NCI-H1436 (cell line): ENCODE measurements around the gene PDIA5.
"Not testable (repeated sequence)": the region's sequence is repeated elsewhere in the genome, so short reads cannot be mapped to it uniquely, and the experiment has no call there.

Experiments
- DNase-seq: peaks from one replicate; lab custom pipeline; 2025; lab: John Stamatoyannopoulos, UW

Gene PDIA5

GRCh38 chr3:123150449-123151215 lies 83.8 kb downstream of the PDIA5 start:
- DNase-seq: no peak

DNA sequence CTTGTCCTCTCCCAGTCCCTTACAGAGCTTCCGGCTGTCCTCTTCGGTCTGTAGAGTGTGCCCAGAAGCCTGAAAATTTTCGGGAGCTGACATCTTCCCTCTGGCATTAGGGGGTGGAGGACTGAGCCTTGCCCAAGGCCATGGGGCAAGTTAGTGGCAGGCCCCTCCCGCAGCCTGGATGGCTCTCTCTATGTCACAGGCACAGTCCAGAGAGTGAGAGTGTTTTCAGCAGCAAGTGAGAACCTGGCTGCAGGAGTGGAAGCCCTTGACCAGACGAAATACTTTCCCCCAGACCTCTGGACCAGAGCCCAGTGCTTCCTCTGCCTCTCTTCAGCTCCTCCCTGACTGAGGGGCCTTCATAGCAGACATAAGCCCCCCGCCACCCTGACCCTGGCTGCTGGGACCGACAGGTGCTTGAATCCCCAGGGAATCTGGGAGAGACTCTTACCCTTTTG lies 84.5 kb downstream of the PDIA5 start:
- no peak for DNase-seq

DNA sequence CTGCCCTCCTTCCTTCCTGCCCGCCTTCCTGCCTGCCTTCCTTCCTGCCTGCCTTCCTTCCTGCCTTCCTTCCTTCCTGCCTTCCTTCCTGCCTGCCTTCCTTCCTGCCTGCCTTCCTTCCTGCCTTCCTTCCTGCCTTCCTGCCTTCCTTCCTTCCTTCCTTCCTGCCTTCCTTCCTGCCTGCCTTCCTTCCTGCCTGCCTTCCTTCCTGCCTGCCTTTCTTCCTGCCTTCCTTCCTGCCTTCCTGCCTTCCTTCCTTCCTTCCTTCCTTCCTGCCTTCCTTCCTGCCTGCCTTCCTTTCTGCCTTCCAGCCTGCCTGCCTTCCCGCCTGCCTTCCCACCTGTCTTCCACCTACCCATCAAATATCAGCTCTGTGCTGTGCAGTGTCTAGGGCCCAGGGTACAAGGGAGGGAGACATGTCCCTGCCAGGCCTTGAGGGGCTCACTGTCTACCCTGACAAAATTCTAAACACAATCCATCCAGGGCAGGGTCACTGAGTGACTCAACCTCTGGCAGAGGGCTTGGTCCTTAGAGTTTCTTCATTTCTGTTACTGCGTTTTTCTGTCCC lies 85.1 kb downstream of the PDIA5 start:
- DNase-seq: not testable (repeated sequence)

DNA sequence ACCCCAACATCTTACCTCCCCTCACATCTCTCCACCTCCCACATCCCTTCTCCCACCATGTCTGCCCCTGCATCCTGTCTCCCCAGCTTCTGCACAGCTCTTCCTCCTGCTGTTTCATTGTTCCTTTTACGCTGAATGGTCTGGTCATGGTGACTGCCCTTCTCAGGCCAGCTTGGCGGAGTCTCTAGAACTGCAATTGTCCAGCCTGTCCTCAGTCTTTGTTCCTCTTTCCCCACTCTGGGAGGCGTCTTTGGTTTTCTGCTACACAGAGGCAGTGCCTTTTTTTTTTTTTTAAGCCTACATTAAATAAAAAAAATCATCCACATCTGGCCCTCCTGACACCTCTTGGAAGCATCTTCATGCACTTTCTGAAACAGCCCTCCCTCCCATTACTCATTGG lies 85.9 kb downstream of the PDIA5 start:
- DNase-seq: no peak

- no peak for DNase-seq
Observed at GRCh38 chr3:123153125-123154019, 86.5 kb downstream of the PDIA5 start.

GRCh38 chr3:123154020-123154985 lies 87.5 kb downstream of the PDIA5 start:
- DNase-seq: no peak

DNA sequence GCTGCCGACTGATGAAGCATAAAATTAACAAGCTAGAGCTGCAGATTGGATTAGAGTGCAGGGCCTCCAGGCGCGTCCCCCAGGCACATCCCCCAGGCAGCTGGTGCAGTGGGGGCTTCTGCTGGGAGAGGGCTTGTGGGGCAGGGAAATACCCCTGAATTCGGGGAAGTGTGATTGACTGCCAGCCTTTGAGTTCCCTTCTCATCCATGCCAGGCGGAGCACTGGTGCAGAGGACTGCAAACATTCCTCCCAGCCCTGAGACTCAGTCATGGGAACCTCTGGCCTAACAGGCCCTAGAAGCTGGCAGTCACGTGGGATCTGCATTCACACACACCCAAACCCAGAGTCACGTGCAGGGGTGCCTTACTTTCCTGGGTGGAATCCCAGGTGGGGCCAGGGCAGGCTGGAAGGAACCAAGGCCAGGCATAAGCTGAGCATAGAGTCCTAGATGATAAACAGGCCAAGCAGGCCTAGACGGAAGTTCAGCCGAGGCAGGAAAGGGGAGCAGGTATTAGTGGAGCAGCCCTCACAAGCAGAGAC lies 88.7 kb downstream of the PDIA5 start:
- DNase-seq: no peak

GRCh38 chr3:123156276-123156995 lies 89.6 kb downstream of the PDIA5 start:
- no peak for DNase-seq

- no peak for DNase-seq
Observed at GRCh38 chr3:123157209-123157597, 90.4 kb downstream of the PDIA5 start.

DNA sequence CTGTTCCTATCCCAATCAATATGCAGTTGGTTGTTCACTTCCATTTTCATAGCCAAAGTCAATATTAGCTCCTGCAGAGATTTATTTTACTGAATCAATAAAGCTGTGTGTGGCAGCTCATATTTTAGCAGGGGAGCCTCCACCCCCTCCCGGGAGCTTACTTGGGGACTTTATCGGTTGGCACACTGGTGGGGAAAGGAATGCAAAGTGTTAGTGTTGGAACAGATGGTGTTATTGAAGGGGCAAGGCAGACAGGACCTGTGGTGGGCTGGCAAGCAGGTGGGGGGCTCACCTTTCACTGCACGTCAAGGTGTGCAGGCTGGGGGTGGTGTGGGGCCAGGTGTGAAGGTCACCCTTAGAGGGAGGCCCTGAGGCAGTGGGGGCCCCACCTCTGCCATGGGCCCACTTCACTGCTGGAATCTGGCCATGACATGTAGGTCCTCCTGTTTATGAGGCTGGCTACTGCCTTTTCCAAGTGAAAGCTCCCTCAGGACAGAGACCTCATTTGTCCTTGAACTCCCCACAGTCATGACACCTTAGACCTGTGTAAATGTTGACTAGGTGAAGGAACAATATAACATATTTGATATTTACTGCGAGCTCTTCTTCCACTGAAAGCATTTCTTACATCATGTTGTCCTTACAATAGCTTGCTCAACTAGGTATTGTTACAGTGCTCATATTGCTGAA lies 90.9 kb downstream of the PDIA5 start:
- no peak for DNase-seq

- no peak for DNase-seq
Observed at GRCh38 chr3:123158330-123158729, 91.5 kb downstream of the PDIA5 start.

DNA sequence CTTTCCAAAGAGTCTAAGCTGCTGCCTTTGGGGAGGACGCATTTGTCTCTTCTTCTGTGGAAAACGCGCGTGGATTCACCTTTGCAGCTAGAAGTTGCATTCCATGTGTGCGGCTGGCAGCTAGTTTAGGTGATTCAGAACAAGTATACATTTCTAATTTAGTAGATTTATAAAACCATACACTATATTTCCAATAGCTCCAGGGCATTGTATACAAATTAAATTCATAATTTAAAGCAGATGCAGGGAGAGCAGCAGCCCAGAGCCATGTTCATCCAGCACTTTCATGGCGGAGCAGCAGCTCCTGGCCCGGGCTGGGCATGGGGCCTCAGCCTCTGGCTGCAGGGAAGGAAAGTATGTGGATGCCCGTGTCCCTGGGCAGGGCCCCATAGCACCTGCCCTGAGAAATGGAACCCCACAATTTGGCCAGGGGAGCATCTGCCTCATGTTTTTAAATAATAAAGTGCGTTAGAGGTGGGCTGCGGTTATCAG lies 92.1 kb downstream of the PDIA5 start:
- no peak for DNase-seq

DNA sequence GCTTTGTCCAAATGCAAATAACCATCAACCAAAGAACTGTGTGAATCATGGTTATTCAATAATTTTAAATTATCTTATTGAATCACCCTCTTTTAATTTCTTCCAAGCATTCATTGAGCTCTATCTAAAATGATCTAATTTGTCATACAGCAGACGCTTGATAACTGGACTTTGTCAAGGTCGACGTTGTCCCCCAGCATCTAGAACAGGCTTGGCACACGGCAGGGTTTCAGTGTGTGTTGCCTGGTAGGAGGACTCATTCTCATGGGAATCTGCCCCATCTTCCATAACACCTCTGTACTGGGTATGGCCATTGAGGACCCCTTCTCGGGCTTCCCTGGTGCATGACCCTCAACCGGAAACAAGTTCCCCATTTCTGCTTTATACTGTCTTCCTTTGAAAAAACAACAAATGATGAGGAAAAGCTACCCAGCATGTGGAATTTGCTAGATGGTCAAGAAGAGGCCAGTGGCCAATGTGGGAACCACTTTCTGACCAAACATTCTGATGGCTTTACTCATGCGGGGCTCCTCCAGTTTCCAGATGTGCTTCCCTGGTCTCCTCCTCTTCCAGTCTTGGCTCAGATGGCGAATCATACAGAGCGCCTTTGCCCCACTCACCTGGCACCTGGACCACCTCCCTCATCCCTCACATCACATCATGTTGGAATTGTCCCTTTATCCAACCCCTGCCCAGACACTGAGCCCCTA lies 93.3 kb downstream of the PDIA5 start:
- DNase-seq: no peak

GRCh38 chr3:123161167-123161566 lies 94.3 kb downstream of the PDIA5 start:
- no peak for DNase-seq

GRCh38 chr3:123163141-123163540 lies 96.3 kb downstream of the PDIA5 start:
- no peak for DNase-seq

- no peak for DNase-seq
Observed at GRCh38 chr3:123165163-123165562, 98.3 kb downstream of the PDIA5 start.

GRCh38 chr3:123167686-123168085 lies 100.9 kb downstream of the PDIA5 start:
- DNase-seq: no peak

DNA sequence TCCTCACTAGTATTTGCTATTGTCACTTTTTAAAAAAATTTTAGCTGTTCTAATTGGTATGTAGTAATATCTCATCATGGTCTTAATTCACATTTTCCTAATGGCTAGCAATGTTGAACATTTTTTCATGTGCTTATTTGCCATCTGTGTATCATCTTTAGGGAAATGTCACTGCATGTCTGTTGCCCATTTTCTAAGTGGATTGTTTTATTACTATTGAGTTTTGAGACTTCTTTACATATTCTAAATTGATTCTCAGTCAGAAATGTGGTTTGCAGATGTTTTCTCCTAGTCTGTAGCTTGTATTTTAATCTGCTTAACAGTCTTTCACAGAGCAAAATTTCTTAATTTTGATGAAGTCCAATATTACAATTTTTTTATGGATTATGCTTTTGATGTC lies 101.3 kb downstream of the PDIA5 start:
- DNase-seq: no peak

DNA sequence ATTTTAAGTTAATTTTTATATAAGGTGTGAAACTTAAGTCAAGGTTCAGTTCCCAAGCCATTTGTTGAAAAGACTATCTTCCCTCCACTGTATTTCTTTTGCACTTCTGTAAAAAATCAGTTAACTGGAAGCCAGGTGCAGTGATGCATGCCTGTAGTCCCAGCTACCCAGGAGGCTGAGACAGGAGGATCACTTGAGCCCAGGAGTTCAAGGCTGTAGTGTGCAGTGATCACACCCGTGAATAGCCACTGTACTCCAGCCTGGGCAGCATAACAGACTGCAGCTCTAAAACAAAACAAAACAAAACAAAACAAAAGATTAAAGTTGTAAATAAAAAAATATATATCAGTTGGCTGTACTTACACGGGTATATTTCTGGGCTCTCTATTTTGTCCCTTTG lies 101.8 kb downstream of the PDIA5 start:
- no peak for DNase-seq
